Nephron progenitor cell (in vitro differentiated cells): ENCODE measurements around the gene ACOX3.
"Not testable (repeated sequence)": the region's sequence is repeated elsewhere in the genome, so short reads cannot be mapped to it uniquely, and the experiment has no call there.

Experiments
- DNase-seq: peaks from one replicate; pipeline ENCODE4 v3.0.0; 2021
- H3K27ac Mint-ChIP-seq: 2 replicates; pipeline ENCODE4 v1.8.0; 2021; ENCODE audit warnings: mild to moderate bottlenecking, moderate library complexity, mixed read lengths
- H3K27me3 Mint-ChIP-seq: 2 replicates; pipeline ENCODE4 v1.8.0; 2021; ENCODE audit warnings: mild to moderate bottlenecking, low read depth, mixed read lengths; ENCODE audit not compliant: poor library complexity
- H3K36me3 Mint-ChIP-seq: 2 replicates; pipeline ENCODE4 v1.8.0; 2021; ENCODE audit warnings: low read depth, mixed read lengths
- H3K4me1 Mint-ChIP-seq: 2 replicates; pipeline ENCODE4 v1.8.0; 2021; ENCODE audit warnings: mixed read lengths
- H3K4me3 Mint-ChIP-seq: 2 replicates; pipeline ENCODE4 v1.8.0; 2021; ENCODE audit warnings: mild to moderate bottlenecking, moderate library complexity, mixed read lengths
- H3K9me3 Mint-ChIP-seq: 2 replicates; pipeline ENCODE4 v1.8.0; 2021; ENCODE audit warnings: mild to moderate bottlenecking, moderate library complexity, mixed read lengths
- CTCF ChIP-seq: fragments of 200-600 bp; sonication (generic); IDR thresholded peaks from 2 replicates; pipeline ENCODE4 v1.5.0; 2021; ENCODE audit warnings: antibody characterized with exemption

Gene ACOX3

GRCh38 chr4:8427262-8427661, 13.3 kb downstream of the ACOX3 start:
- Mint-ChIP-seq H3K36me3 (no peaks in the 10 kb centered on the region), H3K9me3 (no peaks in the 10 kb centered on the region), H3K27me3 (no peaks in the 10 kb centered on the region), H3K27ac (no peak overlapping the region), H3K4me1 (peaks cover 15% of the 10 kb centered on the region), H3K4me3 (peak overlapping the region; percentile 95)
- TF ChIP-seq CTCF = no peak
- no peak for DNase-seq

- Mint-ChIP-seq H3K9me3 (no peaks in the 10 kb centered on the region), H3K27me3 (no peaks in the 10 kb centered on the region), H3K36me3 (no peaks in the 10 kb centered on the region), H3K4me3 (no peak overlapping the region), H3K27ac (no peak overlapping the region), H3K4me1 (peaks cover 21% of the 10 kb centered on the region)
- no peak for TF ChIP-seq CTCF
- DNase-seq = no peak
Measured at GRCh38 chr4:8422786-8423185, 17.7 kb downstream of the ACOX3 start.

- Mint-ChIP-seq H3K9me3 (no peaks in the 10 kb centered on the region), H3K27me3 (no peaks in the 10 kb centered on the region), H3K4me1 (peaks cover 18% of the 10 kb centered on the region), H3K4me3 (no peak overlapping the region), H3K27ac (no peak overlapping the region), H3K36me3 (no peaks in the 10 kb centered on the region)
- no peak for TF ChIP-seq CTCF
- DNase-seq = no peak
Measured at GRCh38 chr4:8422327-8422726, 18.2 kb downstream of the ACOX3 start.

- not testable (repeated sequence) for DNase-seq, H3K36me3 Mint-ChIP-seq, H3K27me3 Mint-ChIP-seq, H3K4me3 Mint-ChIP-seq, H3K9me3 Mint-ChIP-seq, H3K27ac Mint-ChIP-seq
- H3K4me1 Mint-ChIP-seq = peaks cover 11% of the 10 kb centered on the region
Measured at GRCh38 chr4:8420151-8420550, 20.4 kb downstream of the ACOX3 start.

- H3K27me3 Mint-ChIP-seq = no peaks in the 10 kb centered on the region
- H3K27ac Mint-ChIP-seq = no peak overlapping the region
- H3K36me3 Mint-ChIP-seq = peaks cover 5% of the 10 kb centered on the region
- no peak overlapping the region for H3K4me3 Mint-ChIP-seq
- TF ChIP-seq CTCF = no peak
- peaks cover 11% of the 10 kb centered on the region for H3K4me1 Mint-ChIP-seq
- H3K9me3 Mint-ChIP-seq = no peaks in the 10 kb centered on the region
- no peak for DNase-seq
Measured at GRCh38 chr4:8419222-8420041, 21.1 kb downstream of the ACOX3 start.

GRCh38 chr4:8417071-8417614, 23.4 kb downstream of the ACOX3 start:
- H3K4me1 Mint-ChIP-seq = peaks cover 11% of the 10 kb centered on the region
- no peaks in the 10 kb centered on the region for H3K9me3 Mint-ChIP-seq
- no peak overlapping the region for H3K27ac Mint-ChIP-seq

More at GRCh38 chr4:8417071-8417614, 23.4 kb downstream of the ACOX3 start:
- no peaks in the 10 kb centered on the region for H3K27me3 Mint-ChIP-seq
- peaks cover 18% of the 10 kb centered on the region for H3K36me3 Mint-ChIP-seq
- no peak for DNase-seq
- no peak for TF ChIP-seq CTCF
- no peak overlapping the region for H3K4me3 Mint-ChIP-seq
